Measurements from ENCODE around the gene CRYBA4.
"Not testable (repeated sequence)": the region's sequence is repeated elsewhere in the genome, so short reads cannot be mapped to it uniquely, and the experiment has no call there.

CRYBA4 gene

GRCh38 chr22:26593763-26594162 lies 28.0 kb upstream of the CRYBA4 start:
- no peak for DNase-seq

DNA sequence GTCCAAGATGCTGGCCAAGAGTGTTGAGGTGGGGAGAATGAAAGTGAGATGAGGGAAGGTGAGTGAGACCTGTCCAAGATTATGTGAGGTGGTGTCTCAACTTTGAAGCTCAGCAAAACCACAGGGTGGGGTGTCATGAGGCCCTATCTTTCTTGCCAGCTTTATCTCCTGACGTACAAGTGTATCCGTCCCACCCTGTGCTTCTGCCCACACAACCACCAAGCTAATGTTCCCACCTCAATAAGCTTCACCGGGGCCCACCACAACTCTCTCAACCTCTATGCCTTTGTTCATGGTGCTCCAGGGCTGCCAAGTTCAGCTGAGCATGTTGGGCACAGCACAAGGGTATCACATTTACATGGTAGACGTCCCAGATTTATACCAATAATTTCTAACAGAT lies 24.7 kb upstream of the CRYBA4 start:
- DNase-seq, result no peak

GRCh38 chr22:26597480-26597879 lies 24.3 kb upstream of the CRYBA4 start:
- DNase-seq, result no peak

- DNase-seq, result no peak
These were observed 22.3 kb upstream of the CRYBA4 start for GRCh38 chr22:26599505-26599904.

DNA sequence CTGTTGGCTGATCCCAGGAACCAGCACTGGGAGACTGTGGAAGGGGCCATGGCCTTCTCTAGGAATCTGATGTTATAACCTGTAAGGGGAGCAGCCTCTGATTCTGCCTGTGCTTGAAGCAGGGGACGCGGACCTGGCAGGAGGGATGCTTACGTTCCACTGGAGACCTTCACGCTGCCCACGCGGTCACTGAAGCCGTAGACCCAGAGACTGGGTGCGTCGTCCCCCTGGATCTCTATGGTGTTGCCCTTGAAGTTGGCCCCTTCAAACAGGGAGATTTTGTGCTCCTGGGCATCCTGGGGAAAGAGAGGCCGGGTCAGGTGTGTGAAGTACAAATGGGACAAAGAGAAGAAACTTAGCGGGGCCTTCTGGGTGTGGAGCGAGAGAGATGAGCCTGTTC lies 20.0 kb upstream of the CRYBA4 start:
- DNase-seq, result no peak

DNA sequence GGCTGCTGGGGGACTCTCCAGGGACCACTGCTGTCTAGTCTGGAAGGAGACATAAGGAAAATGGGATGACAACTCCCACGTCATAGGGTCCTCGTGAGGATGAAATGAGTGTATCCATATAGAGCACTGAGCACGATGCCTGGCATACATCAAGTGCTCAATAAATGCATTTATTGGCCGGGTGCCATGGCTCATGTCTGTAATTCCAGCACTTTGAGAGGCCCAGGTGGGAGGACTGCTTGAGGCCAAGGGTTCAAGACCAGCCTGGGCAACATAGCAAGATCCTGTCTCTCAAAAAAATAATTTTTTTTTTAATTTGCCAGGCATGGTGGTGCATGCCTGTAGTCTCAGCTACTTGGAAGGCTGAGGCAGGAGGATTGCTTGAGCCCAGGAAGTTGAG lies 19.6 kb upstream of the CRYBA4 start:
- DNase-seq, result no peak

GRCh38 chr22:26604368-26604767 lies 17.4 kb upstream of the CRYBA4 start:
- no peak for DNase-seq

DNA sequence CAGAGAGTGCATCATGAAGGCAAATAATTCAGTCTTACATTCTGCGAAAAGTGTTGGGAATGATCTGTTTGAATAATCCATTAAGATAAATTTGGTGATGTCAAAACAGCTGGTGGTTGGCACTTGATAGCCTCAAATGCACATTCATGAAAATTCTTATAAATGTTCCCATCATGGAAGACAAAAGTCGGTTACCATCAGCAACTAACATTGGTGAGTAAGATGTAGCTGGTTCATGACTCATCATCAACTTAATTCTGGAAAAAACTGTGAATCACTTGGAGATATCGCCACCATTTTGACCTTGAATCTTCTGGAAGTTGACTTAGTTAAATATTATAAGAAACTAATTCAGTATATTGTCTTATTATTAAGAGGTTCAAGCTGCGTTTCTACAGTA lies 15.2 kb upstream of the CRYBA4 start:
- peak in 1 of 56 donors; percentile 12 for DNase-seq

DNA sequence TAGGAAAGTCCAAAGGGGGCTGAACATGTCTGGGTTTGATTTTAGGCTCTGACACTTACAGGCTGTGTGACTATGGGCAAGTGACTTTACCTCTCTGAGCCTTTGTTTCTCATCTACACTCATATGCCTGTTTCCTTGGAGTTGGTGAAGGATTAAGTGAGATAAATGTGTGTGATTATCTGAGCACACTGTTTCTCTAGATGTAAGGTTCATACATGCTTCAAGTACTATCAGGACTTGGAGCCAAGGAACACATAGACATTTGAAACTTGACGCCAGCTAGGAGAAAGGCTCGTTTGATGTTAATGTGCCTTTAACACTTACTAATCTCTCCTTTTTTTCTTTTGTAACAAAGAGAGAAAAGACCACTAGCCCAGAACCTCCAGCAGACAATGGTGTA lies 13.6 kb upstream of the CRYBA4 start:
- DNase-seq, result no peak

GRCh38 chr22:26609287-26609686 lies 12.5 kb upstream of the CRYBA4 start:
- DNase-seq, result no peak

- peak in 20 of 56 donors; percentile 2 to 59 (median 22) for DNase-seq
These were observed 11.4 kb upstream of the CRYBA4 start for GRCh38 chr22:26610072-26610958.

DNA sequence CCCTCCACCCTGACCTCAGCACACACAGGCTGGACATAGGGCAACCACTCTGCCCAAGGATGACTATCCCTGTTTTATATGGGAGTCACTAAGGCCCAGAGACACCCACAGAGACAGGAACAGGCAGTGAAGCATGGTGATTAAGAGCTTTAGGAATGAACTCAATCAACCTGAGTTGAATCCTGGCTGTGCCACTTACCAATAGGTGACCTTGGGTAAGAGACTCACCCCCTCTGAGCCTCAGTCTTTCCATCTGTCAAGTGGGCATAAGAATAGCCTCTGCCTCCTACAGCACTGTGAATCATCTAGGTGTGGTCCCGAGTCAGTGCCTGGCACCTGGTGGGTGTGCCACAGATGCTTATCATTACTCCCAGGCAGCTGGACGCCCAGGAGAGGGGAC lies 10.8 kb upstream of the CRYBA4 start:
- DNase-seq, result no peak

DNA sequence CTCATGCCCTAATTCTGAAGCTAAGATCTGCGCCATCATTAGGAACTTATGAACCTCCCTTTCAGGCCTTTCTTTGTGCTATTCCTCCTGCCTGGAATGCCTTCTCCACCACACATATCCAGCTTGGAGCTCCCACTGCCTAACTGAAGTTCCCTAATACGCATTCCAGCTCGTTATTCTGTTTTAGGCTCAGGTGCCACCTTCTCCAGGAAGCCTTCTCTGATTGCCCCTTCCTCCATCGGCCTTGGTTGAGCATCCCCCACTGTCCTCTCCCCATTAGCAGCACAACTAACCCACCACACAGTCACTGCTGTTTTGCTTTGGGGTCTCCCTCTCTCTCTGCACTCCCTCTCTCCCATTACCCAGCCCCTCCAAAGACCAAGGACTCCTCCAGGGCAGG lies 9.1 kb upstream of the CRYBA4 start:
- no peak for DNase-seq

DNA sequence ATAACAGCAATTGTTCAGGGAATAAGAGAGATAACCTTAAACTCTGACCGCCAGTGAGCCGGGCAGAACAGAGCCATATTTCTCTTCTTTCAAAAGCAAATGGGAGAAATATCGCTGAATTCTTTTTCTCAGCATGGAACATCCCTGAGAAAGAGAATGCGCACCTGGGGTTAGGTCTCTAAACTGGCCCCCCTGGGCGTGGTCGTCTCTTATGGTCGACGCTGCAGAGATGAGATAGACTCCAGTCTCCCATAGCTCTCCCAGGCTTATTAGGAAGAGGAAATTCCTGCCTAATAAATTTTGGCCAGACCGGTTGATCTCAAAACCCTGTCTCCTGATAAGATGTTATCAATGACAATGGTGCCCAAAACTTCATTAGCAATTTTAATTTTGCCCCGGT lies 8.0 kb upstream of the CRYBA4 start:
- not testable (repeated sequence) for DNase-seq

- no peak for DNase-seq
These were observed 7.4 kb upstream of the CRYBA4 start for GRCh38 chr22:26614322-26614721.

DNA sequence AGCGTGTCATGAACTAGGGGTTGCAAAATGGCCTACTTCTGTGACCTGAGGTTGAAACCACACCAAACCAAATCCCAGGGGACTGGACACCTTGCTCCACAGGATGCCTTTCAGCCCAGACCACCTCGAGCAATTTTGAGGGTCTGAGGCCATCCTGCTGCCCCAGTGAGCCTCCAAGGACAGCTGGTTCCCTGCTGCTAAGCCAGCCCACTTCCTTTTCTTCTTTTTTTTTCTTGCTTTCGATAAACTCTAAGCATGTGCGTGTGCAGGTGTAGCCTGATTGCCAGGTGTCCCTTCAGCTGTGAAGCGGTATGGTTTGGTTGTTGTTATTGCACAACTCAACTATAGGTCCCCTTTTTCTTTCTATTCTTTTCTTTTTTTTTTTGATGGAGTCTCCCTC lies 6.6 kb upstream of the CRYBA4 start:
- DNase-seq, result no peak

- no peak for DNase-seq
These were observed 5.8 kb upstream of the CRYBA4 start for GRCh38 chr22:26615830-26616435.

- DNase-seq, result no peak
These were observed 5.1 kb upstream of the CRYBA4 start for GRCh38 chr22:26616650-26617049.

DNA sequence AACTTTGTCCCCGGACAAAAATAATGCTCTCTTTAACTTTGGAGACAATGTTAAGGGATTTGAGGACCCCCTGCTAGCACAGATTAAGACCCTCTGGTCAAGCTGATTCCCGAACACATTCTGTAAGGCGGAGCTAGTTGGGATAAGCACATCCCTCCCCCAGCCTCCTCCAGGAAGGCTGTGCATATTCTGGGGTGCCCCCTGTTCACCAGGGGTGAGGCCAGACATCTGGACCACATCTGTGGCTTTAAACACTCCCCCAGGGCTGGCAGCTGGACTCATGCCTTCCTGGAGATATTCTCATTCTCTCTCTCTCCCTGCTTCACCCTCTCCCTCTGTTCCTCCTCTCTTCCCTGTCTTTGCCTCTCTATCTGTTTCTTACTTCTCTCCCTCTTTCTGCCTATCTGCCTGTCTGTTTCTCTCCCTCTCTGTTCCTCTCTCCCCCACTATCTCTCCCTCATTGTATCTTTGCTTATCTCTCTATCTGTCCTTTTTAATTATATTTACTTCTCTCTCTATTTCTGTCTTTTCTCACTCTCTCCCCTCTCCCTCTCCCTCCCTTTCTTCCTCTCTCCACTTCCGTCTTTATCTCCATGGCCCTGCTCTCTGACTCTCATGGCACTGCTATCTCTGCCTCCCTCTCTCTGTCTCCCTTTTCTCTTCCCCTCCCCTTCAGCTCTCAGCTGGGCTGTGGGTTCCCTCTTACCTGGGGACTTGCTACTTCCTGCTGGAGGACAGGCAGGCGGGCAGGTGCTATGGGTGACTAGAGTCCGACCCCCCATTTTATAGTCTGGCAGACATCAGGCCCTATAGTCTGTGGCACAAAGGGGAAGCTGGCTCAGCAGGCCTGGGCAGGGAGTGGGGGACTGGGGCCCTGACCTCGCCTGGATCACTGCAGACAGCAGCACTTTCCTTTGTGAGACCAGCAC lies 4.2 kb upstream of the CRYBA4 start, which contains the start of gene CRYBB1:
Gene CRYBB1 (minus strand): TSS at position 757 of the 929 bp plus-strand sequence. CDS start 1,708 bp downstream, outside the sequence.
- DNase-seq, result peak in 7 of 56 donors; percentile 2 to 34 (median 7)

GRCh38 chr22:26618455-26618854 lies 3.3 kb upstream of the CRYBA4 start:
- DNase-seq, result no peak

DNA sequence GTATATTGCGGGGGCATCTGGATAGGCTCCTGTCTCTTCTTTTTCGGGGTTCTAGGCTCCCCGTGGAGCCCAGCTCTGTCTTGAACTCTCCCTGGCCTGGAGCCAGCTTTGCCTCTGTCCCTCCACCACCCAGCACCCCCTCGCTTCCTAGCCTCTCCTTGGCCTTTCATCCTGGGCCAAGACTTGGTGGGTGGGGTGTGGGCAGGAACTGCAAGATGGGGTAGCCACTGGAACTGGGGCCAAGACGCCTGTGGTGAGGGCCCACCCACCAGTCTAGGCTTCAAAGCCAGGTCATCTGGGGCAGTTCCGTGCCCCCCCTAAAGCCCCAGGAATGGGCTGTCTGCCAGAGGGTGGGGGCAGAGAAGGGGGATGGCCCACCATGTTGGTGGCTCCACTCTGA lies 2.3 kb upstream of the CRYBA4 start:
- DNase-seq, result no peak

GRCh38 chr22:26620197-26620596 lies 1.6 kb upstream of the CRYBA4 start:
- no peak for DNase-seq

Data from nucleus accumbens (tissue), 56 donors.